HL-60 (cell line): ENCODE results near the gene ZNF655.

Experiments used
- GABPA ChIP-seq: IDR thresholded peaks from 2 replicates; pipeline ENCODE4 v1.6.1; 2012; ENCODE audit warnings: low read depth
- POLR2AphosphoS5 ChIP-seq: IDR thresholded peaks from 2 replicates; pipeline ENCODE4 v1.6.1; 2012; ENCODE audit warnings: low read depth
- SPI1 ChIP-seq: IDR thresholded peaks from 2 replicates; pipeline ENCODE4 v1.6.1; 2012; ENCODE audit warnings: low read depth, mild to moderate bottlenecking, borderline replicate concordance
- TF ChIP-seq, protein P1 (sequence below): IDR thresholded peaks from one replicate; pipeline ENCODE4 v1.5.1; 2011; ENCODE audit warnings: low read length, control low read depth, inconsistent platforms; ENCODE audit not compliant: insufficient read depth
- TF ChIP-seq, protein P2 (sequence below): IDR thresholded peaks from 2 replicates; pipeline ENCODE4 v1.6.1; 2012; ENCODE audit warnings: low read depth; ENCODE audit not compliant: insufficient replicate concordance

DNA sequence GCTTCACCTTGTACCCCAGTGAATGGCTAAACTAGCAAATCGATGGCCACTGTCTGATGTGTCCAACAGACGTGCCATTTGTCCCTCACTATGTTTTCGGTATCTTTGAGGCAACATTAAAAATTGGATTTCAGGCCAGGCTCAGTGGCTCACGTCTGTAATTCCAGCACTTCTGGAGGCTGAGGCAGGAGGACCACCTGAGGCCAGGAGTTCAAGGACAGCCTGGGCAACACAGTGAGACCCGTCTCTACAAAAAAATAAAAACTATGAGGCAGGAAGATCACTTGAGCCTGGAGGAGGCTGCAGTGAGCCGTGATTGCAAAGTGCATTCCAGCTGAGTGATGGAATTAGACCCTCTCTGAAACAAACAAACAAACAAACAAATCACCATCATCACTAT is 14.5 kb upstream of the ZNF655 start:
- TF ChIP-seq, protein P1, sequence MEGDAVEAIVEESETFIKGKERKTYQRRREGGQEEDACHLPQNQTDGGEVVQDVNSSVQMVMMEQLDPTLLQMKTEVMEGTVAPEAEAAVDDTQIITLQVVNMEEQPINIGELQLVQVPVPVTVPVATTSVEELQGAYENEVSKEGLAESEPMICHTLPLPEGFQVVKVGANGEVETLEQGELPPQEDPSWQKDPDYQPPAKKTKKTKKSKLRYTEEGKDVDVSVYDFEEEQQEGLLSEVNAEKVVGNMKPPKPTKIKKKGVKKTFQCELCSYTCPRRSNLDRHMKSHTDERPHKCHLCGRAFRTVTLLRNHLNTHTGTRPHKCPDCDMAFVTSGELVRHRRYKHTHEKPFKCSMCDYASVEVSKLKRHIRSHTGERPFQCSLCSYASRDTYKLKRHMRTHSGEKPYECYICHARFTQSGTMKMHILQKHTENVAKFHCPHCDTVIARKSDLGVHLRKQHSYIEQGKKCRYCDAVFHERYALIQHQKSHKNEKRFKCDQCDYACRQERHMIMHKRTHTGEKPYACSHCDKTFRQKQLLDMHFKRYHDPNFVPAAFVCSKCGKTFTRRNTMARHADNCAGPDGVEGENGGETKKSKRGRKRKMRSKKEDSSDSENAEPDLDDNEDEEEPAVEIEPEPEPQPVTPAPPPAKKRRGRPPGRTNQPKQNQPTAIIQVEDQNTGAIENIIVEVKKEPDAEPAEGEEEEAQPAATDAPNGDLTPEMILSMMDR = no peak
- TF ChIP-seq SPI1 (no peak), POLR2AphosphoS5 (no peak), GABPA (no peak)
- TF ChIP-seq, protein P2, sequence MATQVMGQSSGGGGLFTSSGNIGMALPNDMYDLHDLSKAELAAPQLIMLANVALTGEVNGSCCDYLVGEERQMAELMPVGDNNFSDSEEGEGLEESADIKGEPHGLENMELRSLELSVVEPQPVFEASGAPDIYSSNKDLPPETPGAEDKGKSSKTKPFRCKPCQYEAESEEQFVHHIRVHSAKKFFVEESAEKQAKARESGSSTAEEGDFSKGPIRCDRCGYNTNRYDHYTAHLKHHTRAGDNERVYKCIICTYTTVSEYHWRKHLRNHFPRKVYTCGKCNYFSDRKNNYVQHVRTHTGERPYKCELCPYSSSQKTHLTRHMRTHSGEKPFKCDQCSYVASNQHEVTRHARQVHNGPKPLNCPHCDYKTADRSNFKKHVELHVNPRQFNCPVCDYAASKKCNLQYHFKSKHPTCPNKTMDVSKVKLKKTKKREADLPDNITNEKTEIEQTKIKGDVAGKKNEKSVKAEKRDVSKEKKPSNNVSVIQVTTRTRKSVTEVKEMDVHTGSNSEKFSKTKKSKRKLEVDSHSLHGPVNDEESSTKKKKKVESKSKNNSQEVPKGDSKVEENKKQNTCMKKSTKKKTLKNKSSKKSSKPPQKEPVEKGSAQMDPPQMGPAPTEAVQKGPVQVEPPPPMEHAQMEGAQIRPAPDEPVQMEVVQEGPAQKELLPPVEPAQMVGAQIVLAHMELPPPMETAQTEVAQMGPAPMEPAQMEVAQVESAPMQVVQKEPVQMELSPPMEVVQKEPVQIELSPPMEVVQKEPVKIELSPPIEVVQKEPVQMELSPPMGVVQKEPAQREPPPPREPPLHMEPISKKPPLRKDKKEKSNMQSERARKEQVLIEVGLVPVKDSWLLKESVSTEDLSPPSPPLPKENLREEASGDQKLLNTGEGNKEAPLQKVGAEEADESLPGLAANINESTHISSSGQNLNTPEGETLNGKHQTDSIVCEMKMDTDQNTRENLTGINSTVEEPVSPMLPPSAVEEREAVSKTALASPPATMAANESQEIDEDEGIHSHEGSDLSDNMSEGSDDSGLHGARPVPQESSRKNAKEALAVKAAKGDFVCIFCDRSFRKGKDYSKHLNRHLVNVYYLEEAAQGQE = no peak
